ENCODE measurements around the gene CCL20. TPM values are rescaled to one million over a fixed set of nuclear protein-coding genes. Genes with fewer than 3 reads are reported as not detected.

CCL20 gene
- total RNA-seq, 2 experiments from 2014 or later = 1.5 to 2.2 TPM

DNA sequence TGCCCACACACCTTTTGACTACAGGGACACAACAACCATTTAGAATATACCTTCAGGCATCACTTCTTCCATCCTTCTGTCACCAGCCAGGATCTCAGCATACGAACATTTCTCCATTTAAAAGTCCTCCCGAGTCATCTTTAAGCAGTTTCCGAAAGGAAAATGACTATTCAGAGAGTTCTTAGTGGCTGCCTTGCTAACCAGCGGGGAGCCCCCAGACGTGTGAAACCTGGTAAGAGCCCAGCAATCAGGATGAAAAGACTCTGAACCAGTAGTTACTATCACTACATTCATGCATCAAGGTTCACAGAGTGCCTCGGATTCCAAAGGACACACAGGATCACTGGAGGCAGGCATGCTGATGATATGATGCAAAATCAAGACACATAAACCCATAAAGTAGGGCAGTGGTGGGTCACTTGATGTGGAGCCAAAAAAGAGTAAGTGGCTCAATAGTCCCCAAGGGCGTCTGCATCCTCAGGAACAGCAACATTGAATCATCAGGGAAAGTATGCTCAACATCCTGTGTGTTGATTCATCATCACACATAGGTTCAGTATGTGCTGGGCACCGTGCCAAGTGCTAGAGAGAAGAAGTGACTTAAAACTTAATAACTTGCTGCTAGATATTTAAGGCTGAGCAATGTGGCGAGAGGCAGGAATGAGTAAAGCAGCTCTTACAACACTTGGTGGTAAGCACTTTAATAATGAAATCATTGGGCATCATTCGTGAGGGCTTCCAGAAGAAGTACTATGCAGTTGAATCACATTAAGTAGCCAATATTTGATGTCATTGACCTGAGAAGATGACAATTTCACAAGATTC, 4.4 kb downstream of the CCL20 start:
- H3K27ac Mint-ChIP-seq = peak overlapping the region; percentile 38
- peak; percentile 16 to 86 (median 55) for DNase-seq
- peaks cover 7% of the 10 kb centered on the region for H3K27me3 Mint-ChIP-seq
- H3K27me3 ChIP-seq (ENCODE audit: control insufficient read depth in 1 of 2, insufficient read depth in 2 of 2, low read length in 2 of 2) = no peaks in the 10 kb centered on the region
- H3K36me3 ChIP-seq (ENCODE audit: insufficient read depth, low read length) = no peaks in the 10 kb centered on the region
- peak overlapping the region; percentile 1 for H3K4me3 Mint-ChIP-seq
- no peaks in the 10 kb centered on the region for H3K9me3 Mint-ChIP-seq
- no peak overlapping the region for H3K4me3 ChIP-seq (ENCODE audit: low read length)
- H3K4me1 Mint-ChIP-seq (ENCODE audit: low read depth) = peaks cover 9% of the 10 kb centered on the region
- H3K9me3 ChIP-seq (ENCODE audit: control insufficient read depth in 1 of 2, insufficient read depth in 1 of 2, low read length in 2 of 2) = no peaks in the 10 kb centered on the region
- ChIA-PET POLR2A (no interaction called here), CTCF (no interaction called here)
- peaks cover 26% of the 10 kb centered on the region for H3K4me1 ChIP-seq (ENCODE audit: insufficient read depth, low read length)
- no peaks in the 10 kb centered on the region for H3K36me3 Mint-ChIP-seq (ENCODE audit: low read depth)
- intact Hi-C loops (cut with DNase I, micrococcal nuclease) = no loop called here
- TF ChIP-seq, protein P1, sequence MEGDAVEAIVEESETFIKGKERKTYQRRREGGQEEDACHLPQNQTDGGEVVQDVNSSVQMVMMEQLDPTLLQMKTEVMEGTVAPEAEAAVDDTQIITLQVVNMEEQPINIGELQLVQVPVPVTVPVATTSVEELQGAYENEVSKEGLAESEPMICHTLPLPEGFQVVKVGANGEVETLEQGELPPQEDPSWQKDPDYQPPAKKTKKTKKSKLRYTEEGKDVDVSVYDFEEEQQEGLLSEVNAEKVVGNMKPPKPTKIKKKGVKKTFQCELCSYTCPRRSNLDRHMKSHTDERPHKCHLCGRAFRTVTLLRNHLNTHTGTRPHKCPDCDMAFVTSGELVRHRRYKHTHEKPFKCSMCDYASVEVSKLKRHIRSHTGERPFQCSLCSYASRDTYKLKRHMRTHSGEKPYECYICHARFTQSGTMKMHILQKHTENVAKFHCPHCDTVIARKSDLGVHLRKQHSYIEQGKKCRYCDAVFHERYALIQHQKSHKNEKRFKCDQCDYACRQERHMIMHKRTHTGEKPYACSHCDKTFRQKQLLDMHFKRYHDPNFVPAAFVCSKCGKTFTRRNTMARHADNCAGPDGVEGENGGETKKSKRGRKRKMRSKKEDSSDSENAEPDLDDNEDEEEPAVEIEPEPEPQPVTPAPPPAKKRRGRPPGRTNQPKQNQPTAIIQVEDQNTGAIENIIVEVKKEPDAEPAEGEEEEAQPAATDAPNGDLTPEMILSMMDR (IDR thresholded peaks at IDR 0.05) = no peak
- peak overlapping the region in 1 of 2 donors; percentile 41 for H3K27ac ChIP-seq (ENCODE audit: low read depth in 1 of 2, low read length in 2 of 2)
- ATAC-seq (ENCODE audit: poor library complexity) = peak; percentile 68

DNA sequence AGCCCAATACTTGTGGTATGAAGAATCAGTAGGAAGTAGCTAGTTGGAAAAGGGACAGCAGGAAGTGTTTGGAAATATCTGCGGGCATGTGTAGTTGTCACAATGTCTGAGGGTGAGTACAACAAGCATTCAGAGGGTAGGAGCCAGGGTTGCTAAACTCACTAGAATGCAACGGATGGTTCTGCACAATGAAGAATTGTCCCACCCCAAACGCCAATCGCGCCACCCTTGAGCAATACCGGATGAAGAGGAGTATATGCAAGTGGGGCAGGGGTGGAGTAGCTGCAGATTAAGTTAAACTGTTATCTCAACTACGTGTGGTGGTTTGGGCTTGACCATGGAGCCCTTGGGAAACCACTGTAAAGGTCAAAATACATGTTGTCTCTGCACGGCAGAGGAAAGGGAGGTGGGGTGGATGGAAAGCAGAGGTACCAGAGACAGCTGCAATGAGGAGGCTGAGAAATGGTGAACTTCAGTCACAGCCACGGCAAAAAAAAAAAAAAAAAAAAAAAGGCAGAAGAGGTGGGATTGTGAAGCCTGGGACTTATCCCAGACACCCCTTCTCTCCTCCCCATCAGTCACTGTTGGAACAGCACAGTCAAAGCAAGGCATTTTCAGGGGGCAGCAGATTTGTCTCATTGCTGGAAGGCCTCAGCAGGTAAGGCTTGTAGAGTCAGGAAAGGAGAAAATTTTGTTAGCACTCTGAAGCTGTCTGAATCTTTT, 5.2 kb downstream of the CCL20 start:
- Mint-ChIP-seq H3K9me3 (no peaks in the 10 kb centered on the region), H3K27ac (peak overlapping the region; percentile 38), H3K36me3 (ENCODE audit: low read depth) (no peaks in the 10 kb centered on the region), H3K4me1 (ENCODE audit: low read depth) (peaks cover 9% of the 10 kb centered on the region), H3K27me3 (peaks cover 4% of the 10 kb centered on the region), H3K4me3 (no peak overlapping the region)
- Histone ChIP-seq H3K9me3 (ENCODE audit: control insufficient read depth in 1 of 2, insufficient read depth in 1 of 2, low read length in 2 of 2) (no peaks in the 10 kb centered on the region), H3K4me3 (ENCODE audit: low read length) (no peak overlapping the region), H3K4me1 (ENCODE audit: insufficient read depth, low read length) (peaks cover 20% of the 10 kb centered on the region), H3K27me3 (ENCODE audit: control insufficient read depth in 1 of 2, insufficient read depth in 2 of 2, low read length in 2 of 2) (no peaks in the 10 kb centered on the region), H3K27ac (ENCODE audit: low read depth in 1 of 2, low read length in 2 of 2) (no peak overlapping the region), H3K36me3 (ENCODE audit: insufficient read depth, low read length) (no peaks in the 10 kb centered on the region)
- ATAC-seq (ENCODE audit: poor library complexity) (peak; percentile 17), DNase-seq (peak in 2 of 14 experiments; percentile 36 to 53)
- TF ChIP-seq, protein P1 (IDR thresholded peaks at IDR 0.05) = no peak
- intact Hi-C loops (cut with DNase I, micrococcal nuclease) = no loop called here
- CTCF ChIA-PET = no interaction called here
- POLR2A ChIA-PET = no interaction called here

GRCh38 chr2:227819398-227819697, 5.7 kb downstream of the CCL20 start:
- Mint-ChIP-seq H3K27ac (no peak overlapping the region), H3K27me3 (peaks cover 4% of the 10 kb centered on the region), H3K4me3 (no peak overlapping the region), H3K4me1 (ENCODE audit: low read depth) (peaks cover 9% of the 10 kb centered on the region), H3K36me3 (ENCODE audit: low read depth) (no peaks in the 10 kb centered on the region), H3K9me3 (no peaks in the 10 kb centered on the region)
- no peaks in the 10 kb centered on the region for H3K27me3 ChIP-seq (ENCODE audit: control insufficient read depth in 1 of 2, insufficient read depth in 2 of 2, low read length in 2 of 2)
- ChIA-PET CTCF (no interaction called here), POLR2A (no interaction called here)
- DNase-seq (no peak), ATAC-seq (ENCODE audit: poor library complexity) (no peak)
- no peaks in the 10 kb centered on the region for H3K36me3 ChIP-seq (ENCODE audit: insufficient read depth, low read length)
- peaks cover 20% of the 10 kb centered on the region for H3K4me1 ChIP-seq (ENCODE audit: insufficient read depth, low read length)
- TF ChIP-seq, protein P1 (IDR thresholded peaks at IDR 0.05) = no peak
- intact Hi-C loops (cut with DNase I, micrococcal nuclease) = no loop called here
- no peaks in the 10 kb centered on the region for H3K9me3 ChIP-seq (ENCODE audit: control insufficient read depth in 1 of 2, insufficient read depth in 1 of 2, low read length in 2 of 2)
- H3K4me3 ChIP-seq (ENCODE audit: low read length) = no peak overlapping the region
- H3K27ac ChIP-seq (ENCODE audit: low read depth in 1 of 2, low read length in 2 of 2) = no peak overlapping the region
